NOMO-1 treated with DMSO at 0.1 percent for 48 hours (cell line): ENCODE data around the gene GIPR.
"Not testable (repeated sequence)": the region's sequence is repeated elsewhere in the genome, so short reads cannot be mapped to it uniquely, and the experiment has no call there.

Source experiments
- DNase-seq: peaks from one replicate; lab custom pipeline; 2025; ENCODE audit not compliant: unreplicated experiment; lab: John Stamatoyannopoulos, UW

The GIPR gene

DNA sequence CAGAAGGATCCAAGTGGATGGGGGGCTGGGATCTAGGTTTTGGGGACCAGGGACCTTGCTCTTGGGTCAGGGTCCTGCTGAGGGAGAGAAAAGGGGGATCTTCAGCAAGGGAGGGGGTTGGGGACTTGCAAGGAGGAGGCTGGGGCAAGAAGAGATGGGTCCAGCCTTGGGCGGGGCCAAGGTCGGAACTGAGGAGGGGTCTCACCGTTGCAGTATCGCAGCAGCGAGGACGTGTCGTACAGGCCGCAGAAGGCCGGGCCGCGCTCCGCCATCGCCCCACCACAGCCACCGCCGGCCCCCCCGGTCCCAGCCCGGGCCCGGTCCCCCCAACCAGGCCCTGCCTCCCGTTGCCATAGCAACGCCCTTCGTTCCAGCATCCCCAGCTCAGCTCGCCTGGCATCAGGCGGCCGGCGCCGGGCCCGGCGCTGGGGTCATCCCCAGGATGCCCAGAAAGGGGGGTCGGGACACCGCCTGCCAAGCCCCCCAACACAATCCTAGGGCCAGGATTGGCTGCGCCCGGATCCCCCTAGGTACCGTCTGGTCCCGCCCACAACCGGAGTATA lies 22.9 kb upstream of the GIPR start:
- no peak for DNase-seq

DNA sequence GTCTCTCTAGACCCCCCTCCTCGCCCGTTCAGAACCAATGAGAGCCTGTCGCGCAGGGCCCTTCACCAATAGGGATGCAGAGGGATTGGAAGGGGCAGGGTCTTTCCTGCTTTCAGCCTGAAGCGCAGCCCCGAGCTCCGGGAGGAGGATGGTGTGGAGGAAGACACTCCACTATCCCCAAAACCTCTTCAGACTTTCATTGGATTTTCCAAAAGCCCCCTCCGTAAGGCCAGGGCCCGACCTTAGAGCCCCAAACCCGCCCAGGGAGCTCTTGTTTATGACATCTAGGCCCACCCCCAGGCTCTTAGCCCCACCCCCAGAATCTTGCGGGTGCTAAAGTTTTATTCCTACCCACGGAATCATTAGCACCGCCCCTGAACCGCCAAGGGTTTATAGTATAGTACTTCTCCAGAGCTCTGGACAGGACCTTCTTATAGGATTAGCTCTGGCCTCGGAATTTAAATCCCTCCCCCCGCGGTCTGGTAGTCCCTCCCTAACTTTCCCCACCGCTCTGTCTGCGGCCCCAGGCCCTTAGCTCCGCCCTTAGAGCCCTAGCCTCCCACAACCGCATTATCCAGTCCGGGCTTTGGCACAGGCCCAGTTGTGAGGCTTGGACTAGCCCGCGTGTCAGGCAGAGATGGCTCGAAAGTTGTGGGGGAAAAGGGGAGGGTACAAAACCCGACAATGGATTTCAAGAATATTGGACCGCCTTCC lies 22.2 kb upstream of the GIPR start:
- DNase-seq = no peak

DNA sequence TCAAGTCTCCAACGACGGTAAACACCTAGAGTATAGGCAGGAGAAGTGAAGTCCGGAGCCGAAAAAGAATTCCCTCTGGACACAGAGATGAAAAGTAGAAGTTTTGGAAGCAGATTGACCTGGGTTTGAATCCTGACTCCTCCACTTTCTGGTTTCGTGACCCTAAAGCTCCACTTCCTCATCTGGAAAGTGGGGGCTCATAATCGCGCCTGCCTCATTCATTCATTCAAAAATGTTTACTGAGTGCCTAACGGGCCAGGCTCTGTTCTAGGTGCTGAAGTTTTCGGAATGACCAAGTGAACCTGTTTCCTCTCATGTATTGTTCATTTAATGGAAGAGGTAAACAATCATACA lies 21.7 kb upstream of the GIPR start:
- no peak for DNase-seq

DNA sequence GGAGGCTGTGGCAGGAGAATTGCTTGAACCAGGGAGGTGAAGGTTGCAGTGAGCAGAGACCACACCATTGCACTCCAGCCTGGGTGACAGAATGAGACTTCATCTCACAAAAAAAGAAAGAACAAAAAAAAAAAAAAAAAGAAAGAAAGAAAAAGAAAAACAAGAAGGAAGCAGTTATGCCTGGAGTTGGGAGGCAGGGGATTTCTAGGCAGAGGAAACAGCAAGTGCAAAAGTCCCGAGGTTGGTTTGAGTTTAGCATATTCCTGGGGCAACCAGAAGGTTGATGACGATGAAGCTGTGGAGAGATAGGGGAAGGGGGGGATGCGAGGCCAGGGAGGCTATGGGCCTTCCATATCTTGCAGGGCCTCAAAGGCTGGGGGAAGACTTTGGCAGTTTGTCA lies 17.3 kb upstream of the GIPR start:
- no peak for DNase-seq

DNA sequence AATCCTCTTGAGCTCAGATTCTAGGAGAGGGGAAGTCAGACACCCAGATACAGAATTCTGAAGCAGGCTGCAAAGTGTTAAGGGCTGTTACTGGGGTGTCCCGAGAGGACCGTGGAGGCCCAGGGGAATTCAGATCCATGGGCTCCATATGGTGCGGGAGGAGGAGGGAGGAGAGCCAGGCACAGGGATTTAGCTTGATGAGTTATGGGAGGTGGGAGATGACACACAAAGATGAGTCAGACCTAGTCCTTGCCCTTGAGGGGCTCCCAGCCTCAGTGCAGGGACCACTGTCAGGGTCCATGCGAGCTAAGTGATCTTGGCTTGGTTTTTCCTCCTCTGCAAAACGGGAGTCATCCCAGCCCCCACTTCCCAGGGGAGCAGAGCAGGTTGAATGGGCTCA lies 14.4 kb upstream of the GIPR start:
- no peak for DNase-seq

DNA sequence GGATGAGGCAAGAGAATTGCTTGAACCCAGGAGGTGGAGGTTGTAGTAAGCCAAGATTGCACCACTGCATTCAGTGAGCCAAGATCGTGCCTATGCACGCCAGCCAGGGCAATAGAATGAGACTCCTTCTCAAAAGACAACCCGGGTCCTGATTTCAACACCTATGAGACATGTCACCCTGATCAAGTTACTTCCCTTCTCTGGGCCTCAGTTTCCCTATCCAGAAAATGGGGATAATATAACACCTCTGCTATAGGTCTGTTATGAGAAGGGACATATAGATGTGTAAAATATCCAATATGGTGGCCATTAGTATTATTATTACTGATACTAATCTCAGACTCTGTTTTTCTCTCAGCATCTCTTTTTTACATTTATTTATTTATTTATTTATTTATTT lies 12.9 kb upstream of the GIPR start:
- no peak for DNase-seq

DNA sequence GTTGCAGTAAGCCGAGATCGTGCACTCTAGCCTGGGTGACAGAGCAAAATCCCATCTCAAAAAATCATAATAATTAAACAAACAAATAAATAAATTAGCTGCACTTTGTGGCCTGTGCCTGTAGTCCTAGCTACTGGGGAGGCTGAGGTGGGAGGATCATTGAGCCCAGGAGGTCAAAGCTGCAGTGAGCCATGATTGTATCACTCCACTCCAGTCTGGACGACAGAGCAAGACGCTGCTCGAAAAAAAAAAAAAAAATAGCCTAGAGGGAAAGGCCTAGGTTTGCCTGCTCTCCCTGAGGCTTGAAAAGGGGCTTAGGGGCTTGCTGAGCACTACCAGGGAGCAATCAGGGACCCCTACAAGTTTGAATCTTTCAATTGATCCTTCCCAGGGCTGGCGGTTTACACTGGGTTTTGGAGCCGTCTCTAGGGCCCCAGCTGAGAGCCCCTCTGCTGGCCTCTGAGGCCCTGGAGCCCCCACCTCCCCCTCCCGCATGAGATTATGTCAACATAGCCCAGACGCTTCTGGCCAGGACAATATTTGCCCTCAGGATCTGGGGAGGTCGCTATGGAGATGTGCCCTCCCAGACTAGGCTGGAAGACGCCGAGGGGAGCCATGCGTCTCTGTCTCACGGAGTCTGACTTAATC lies 10.4 kb upstream of the GIPR start:
- no peak for DNase-seq

DNA sequence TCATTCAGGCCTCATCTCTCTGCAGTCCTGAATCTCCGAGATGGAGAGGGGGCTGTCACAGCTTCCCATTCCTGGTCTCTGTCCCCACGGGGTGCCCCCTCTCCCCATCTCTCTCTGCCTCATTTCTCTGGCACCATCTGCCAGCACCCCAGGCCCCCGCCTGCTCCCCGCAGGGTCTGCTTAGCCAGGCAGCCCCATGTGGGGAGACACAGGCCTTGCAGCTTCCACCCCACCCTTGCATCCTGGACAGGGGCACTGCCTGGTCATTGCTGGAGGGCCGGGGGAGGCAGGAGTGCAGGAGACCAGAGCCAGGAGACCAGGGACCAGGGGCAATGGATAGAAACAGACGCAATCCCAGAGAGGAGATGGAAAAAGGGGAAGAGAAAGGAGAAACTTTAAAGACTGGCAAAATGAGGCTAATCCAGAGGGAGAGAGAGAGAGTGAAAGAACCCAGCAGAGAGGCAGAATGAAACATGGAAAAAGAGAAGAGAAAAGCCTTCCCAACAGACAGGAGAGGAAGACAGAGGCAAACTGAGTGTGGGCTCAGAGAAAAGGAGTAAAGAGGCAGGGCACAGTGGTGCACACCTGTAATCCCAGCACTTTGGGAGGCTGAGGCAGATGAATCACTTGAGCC lies 8.8 kb upstream of the GIPR start:
- no peak for DNase-seq

DNA sequence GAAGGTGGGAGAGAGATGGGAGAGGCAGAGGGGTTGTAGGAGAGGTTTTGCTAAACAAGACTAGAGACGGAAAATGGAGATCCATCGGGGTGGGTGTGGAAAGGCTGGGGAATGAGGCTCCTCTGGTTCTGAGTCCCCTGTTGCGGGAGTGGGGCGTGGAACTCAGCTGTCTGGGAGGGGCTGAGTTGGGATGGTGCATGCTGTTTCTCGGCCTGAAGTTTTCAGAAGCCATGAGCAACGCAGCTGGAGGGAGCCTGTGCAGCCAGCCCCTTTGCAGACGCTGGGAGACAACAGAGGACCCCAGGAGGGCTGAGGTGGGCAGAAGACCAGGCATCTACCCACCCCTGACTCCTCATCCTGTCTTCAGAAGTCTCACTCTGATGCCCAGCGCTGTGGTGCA lies 7.4 kb upstream of the GIPR start:
- no peak for DNase-seq

DNA sequence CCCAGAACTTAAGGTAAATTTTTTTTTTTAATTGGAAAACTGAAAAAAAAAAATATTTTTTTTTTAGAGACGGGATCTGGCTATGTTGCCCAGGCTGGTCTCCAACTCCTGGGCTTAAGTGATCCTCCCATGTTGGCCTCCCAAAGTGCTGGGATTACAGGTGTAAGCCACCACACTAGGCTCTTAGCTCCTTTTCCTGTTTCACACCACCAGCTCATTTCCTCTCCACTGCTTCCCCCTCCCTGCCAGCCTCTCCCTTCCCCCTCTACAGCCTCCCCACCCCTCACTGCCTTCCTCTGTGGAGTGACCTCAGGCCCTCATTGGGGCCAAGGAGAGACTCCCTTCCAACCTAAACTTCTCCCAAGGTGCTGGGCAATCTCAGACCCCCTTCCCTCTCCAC lies 4.2 kb upstream of the GIPR start:
- no peak for DNase-seq

DNA sequence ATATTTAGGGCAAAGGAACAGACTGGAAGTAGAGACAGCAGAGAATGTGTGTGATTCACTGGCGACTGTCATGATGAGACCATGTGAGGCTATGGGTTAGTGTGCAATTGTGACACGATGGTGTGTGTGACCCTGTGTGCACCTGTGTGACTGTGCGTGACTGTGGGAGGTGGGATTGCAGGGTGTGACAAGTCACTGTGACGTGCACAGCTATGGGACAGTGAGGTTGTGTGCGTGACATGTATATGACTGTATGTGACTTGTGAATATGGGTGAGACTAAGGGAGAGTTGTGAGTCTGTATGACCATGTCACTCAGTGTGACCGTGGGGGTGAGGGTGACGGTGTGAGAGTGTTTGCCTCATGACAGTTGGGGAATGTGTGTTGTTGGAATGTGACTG lies 3.4 kb upstream of the GIPR start:
- no peak for DNase-seq

DNA sequence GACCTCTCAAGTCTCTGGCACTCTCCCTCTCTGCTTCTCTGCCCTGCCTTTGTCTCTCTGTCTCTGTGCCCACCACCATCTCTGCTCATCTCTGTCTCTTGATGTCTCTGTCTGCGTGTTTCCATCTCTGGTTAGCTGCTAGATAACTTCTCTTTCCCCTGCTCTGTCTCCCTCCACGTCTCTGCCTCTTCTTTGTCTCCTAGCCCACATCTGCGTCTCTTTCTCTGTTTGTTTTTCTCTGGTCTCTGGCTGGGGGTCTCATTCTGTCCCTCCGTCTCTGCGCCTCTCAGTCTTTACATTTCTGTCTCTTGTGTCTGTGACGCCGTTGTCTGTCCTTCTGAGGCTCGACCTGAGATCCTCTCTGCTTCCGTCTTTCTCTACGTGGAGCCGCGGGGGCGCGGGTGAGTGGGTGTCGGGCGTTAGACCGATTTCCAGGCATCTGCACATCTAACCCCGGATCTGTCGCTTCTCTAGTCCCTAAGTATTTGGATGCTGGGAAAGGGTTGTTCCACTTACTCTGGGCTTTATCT lies 386 bp downstream of the GIPR start:
- DNase-seq = no peak

DNA sequence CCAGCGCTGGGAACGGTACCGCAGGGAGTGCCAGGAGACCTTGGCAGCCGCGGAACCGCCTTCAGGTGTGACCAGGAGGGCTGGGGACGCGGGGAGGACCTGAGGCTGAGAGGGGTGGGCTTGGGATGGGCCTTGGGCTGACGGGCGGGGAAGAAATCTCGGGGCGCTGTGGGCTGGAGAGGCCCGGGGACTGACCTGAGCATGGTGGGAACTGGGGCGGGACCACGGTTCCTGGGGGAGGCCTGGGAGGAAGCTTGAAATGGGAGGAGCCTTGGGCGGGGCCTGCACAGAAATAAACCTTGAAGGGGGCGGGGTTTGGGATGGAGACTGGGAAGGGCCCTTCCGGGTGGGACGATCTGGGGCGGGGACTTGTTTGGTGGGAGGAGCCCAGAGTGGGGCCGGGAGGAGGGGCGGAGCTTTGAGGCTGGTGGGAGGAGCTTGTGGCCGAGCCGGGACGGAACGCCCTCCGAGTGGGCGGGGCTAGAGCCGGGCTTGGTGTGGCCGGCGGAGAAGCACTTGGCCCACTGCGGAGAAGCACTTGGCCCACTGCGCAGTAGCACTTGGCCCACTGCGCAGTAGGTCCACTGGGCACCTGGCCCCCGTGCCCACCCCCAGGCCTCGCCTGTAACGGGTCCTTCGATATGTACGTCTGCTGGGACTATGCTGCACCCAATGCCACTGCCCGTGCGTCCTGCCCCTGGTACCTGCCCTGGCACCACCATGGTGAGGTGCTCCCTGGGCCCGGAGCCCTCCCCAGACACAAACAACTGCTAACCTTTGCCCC lies 2.8 kb downstream of the GIPR start:
- DNase-seq = peak; percentile 33

DNA sequence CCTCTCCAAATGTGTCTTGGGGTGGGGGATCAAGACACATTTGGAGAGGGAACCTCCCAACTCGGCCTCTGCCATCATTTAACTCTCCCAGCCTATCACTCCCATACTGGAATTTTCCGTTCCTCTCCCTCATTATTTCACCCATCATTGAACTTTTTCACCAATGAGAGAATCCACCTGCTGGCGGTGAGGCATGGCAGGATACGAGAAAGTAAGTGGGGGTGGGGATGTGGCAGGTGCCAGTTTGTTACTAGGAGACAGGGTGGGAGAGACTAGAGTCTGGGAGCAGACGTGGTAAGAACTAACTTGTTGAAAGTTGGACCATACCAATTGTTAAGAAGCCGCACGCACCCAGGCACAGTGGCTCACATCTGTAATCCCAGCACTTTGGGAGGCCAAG lies 6.9 kb downstream of the GIPR start:
- DNase-seq = no peak

DNA sequence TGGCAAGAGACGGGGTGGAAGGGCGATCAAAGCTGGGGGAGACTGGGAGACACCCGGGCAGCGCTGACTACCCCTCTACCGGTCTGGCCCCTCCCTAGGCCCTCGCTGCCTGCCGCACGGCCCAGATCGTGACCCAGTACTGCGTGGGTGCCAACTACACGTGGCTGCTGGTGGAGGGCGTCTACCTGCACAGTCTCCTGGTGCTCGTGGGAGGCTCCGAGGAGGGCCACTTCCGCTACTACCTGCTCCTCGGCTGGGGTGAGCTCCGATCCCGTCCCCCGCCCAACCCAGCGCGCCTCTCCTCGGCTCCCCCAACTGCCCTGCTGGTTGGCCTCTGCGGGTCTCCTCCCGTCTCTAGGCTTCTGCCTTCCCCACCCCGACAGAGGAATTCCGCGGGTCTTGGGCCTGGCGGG lies 8.8 kb downstream of the GIPR start:
- no peak for DNase-seq

DNA sequence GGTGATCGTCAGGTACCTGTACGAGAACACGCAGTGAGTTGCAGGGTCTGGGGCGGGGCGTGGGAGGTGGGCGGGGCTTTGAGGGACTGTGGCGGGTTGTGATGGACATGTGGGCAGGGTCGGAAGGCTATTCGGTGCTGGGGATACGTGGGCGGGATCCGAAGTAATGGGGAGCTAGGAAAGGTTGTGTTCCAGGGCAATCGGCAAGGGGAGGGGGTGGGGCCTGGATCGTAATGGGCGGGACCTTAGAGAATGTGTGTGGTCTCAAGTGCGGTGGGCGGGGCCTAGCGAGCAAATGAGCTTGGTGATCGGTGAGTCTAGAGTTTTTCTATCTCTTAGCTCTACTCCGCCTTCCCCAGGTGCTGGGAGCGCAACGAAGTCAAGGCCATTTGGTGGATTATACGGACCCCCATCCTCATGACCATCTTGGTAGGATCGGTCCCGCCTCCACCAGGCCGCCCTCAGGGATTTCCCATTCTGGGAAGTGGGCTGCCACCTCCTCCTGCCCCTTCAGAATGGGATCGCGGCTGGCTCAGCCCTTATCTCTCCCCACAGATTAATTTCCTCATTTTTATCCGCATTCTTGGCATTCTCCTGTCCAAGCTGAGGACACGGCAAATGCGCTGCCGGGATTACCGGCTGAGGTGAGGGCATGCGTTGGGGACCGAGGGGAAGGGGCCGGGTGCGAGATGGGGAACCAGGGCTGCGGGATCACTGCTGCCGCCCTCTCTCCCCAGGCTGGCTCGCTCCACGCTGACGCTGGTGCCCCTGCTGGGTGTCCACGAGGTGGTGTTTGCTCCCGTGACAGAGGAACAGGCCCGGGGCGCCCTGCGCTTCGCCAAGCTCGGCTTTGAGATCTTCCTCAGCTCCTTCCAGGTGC lies 9.6 kb downstream of the GIPR start:
- no peak for DNase-seq

DNA sequence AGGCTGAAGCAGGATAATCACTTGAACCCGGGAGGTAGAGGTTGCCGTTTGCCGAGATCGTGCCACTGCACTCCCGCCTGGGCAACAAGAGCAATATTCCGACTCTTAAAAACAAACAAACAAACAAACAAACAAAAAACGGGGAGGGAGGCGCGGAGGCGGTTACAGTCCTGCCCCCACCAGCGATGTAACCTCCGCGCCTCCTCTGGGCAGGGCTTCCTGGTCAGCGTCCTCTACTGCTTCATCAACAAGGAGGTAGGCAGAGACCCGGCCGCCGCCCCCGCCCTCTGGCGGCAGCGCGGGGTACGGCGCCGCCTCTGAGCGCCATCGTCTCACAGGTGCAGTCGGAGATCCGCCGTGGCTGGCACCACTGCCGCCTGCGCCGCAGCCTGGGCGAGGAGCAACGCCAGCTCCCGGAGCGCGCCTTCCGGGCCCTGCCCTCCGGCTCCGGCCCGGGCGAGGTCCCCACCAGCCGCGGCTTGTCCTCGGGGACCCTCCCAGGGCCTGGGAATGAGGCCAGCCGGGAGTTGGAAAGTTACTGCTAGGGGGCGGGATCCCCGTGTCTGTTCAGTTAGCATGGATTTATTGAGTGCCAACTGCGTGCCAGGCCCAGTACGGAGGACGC lies 13.5 kb downstream of the GIPR start:
- peak; percentile 83 for DNase-seq

DNA sequence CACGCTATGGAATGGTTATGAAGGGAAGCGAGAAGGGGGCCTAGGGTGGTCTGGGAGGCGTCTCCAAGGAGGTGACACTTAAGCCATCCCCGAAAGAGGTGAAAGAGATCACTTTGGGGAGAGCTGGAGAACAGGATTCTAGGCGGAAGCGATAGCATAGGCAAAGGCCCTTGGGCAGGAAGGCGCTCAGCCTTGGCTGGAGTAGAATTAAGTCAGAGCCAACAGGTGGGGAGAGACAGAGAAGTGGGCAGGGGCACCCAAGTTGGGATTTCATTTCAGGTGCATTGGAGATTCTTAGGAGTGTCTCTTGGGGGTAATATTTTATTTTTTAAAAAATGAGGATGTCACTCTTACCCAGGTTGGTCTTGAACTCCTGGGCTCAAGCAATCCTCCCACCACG lies 14.1 kb downstream of the GIPR start:
- no peak for DNase-seq

DNA sequence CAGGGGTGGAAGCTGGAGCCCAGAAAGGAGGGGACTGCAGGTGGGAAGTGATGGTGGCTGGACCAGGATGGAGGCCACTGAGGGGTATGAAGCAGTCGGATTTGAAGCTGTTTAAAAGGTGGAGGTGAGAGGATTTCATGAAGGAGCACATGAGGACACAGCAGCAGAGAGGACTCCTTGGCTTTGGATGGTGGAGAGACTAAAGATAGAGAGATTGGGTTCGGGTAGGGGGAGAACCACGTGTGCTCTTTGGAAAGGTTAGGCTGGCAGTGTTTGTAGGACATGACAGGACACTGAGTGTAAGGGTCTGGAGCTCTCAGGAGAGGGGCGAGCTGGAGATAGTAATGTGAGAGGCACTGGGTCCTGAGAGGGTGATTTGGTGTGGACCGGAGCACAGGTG lies 14.9 kb downstream of the GIPR start:
- no peak for DNase-seq

DNA sequence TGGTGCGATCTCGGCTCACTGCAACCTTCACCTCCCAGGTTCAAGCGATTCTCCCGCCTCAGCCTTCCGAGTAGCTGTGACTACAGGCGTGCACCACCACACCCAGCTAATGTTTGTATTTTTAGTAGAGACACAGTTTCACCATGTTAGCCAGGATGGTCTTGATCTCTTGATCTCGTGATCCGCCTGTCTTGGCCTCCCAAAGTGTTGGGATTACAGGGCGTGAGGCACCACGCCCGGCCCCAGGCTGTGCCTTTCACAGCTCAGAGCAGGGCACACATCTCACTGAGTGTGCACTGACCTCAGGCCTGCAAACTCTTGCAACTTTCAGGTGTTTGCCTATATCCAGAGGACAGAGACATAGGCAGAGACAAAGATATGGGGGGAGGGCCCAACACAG lies 17.0 kb downstream of the GIPR start:
- DNase-seq = not testable (repeated sequence)
